ENCODE measurements around the gene ZNF618.

ZNF618 gene

DNA sequence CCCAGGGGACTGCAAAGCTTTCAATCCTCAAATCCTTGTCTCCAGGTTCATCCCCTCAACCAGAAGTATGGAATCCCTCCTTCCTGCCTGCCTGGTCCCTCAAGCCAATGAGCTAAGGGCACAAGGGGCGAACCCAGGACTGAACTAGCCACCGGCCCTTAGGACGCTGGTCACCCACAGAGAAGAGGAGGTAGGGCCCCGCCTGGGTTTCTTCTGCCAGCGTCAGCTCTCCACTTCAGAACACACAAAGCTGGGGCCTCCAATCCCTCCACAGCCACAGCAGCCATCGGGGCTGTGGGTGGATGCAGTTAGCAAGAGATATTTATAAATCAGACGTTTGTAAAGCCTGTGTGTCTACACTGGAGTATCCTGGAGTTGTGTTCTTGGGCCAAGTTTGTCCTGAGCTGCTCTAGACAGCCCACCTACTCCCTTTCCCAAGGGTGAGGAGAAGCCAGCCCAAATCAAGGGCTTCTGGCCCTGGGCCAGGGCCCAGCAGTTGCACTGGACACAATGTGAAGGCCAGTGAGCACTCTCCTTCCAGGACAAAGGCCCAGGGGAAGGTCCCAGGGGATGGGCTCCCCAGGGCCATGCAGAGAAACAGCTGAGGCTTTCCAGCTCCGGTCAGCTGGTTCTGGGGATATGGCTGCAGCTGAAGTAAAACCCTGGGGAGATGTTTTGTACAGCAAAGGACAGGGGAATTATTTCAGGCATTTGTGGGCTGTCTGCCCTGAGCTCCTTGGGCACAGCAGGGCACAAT is 183.1 kb downstream of the ZNF618 start:
- DNase-seq (ENCODE audit: low read depth, low spot score), result no peak

DNA sequence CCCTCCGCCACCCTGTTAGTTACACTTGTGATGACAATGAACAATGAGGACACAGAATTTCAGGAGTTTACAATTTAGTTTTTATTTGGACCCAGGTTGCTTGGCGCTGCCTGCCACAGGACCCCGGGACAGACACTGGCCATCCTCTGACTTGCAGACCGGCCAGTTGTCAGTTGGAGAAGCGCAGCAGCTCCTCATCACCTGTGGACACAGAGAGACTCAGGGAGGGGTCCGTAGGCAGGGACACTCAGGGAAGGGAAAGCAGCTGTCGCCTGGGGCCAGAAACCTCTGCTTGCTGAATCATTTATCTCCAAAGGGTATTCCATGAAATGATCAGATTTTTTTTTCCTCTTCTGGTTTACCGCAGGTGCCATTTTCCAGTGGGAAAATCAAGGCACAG is 184.0 kb downstream of the ZNF618 start:
- no peak for DNase-seq (ENCODE audit: low read depth, low spot score)

DNA sequence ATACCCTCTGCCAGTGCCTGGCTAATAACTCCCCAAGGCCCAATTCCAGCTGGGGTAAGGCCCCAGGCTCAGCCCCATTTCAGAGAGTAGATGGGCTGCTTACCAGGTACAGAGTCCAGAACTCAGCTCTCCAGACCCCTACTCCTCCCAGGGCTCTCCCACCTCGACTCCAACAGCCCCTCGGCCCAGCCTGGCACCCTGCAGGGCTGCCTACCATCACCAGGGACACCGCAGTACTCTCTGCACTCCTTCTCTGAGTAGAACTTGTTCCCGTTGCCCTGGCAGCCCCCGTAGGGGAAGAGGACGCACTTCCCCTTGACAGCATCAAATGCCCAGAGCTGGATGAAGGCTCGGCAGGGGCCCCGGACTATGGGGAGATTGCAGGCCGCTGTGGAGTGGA is 184.6 kb downstream of the ZNF618 start:
- no peak for DNase-seq (ENCODE audit: low read depth, low spot score)

DNA sequence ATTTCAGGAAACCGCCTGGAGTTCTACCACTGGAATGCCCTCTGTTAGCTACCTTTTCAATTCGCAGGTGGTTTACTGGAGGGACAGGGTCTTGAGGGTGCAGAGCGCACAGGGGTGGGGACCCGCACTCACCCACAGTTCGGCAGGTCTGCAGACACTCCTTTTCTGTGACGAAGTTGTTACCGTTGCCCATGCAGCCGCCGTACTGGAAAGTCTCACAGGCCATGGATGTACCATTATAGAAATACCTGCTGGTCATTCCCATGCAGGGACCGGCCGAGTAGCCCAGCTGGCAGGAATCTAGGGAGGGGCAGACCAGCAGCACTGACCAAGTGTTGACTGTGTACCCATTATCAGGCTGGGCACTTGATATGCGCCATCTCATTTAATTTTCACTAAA is 185.2 kb downstream of the ZNF618 start:
- no peak for DNase-seq (ENCODE audit: low read depth, low spot score)

DNA sequence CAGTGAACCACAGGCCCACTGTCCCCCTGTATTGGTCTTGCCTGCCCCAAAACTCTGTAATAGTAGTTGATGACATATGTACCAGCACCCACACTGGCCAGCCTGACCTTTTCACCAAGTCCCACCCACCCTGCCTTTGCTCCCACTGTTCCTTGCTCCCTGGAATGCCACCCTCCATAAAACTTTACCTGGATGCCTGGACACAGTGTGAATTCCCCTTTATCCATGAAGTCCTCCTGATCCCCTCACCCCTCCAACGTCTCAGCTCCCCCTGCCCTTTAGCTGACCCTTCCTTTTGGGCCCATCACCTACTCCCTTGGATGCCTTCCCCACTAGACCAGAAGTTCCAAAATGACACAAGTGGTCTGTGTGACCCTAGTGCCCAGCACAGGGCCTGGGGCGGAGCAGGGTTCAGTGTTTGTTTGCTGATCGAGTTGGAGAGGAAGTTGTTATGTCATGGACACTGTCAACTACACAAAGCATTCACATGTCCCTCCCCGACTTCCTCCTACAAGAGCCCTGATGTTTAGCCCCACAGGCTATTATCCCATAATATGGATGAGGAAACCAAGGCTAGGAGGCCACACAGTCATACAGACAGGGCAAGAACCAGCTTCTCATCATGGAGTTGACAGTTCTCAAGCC is 185.8 kb downstream of the ZNF618 start:
- DNase-seq (ENCODE audit: low read depth, low spot score), result no peak

DNA sequence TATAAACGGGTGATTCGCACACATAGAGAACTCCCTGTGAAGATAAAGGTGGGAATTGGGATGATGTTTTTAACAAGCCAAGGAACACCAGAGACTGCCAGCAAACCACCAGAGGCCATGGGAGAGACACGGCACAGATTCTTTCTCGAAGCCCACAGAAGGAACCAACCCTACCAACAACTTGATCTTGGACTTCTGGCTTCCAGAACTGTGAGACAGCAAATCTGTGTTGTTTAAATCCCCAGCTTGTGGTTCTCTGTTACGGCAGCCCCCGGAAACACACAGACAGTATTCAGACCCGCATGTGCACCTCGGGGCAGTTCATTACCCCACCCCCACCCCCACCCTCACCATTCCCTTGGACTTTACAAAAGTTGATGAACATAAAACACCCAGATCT is 189.2 kb downstream of the ZNF618 start:
- no peak for DNase-seq (ENCODE audit: low read depth, low spot score)

DNA sequence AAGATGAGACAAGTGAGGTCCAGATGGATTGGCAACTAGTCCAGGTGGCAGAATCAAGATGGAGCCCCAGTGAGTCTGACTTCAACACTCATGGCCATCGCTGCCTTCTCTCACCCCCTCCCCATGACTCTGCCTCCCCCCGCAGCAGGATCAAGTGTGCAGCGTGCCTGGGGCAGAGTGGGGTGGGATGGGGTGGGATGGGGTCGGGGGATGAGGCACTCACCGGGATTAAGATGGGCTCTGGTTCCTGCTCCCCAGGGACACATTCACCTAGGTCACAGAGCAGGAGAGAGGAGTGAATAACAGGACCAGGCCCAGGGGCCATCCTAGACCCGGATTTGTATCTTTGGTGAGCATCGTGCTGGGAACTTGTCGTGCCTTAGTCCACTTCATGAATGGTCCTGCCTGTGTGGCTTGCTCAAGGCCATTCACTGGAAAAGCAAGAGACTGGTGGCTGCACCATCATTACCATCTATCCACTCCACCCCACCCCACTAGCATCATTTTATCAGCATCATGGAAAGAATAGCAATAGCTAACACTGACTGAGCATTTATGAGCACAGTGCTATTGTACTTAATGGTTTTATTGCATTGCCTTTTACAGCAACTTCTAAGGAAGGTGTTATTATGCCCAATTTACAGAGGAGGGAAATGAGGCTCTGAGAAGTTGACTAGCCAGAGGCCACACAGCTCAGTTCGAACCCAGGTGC is 193.5 kb downstream of the ZNF618 start:
- no peak for DNase-seq (ENCODE audit: low read depth, low spot score)

DNA sequence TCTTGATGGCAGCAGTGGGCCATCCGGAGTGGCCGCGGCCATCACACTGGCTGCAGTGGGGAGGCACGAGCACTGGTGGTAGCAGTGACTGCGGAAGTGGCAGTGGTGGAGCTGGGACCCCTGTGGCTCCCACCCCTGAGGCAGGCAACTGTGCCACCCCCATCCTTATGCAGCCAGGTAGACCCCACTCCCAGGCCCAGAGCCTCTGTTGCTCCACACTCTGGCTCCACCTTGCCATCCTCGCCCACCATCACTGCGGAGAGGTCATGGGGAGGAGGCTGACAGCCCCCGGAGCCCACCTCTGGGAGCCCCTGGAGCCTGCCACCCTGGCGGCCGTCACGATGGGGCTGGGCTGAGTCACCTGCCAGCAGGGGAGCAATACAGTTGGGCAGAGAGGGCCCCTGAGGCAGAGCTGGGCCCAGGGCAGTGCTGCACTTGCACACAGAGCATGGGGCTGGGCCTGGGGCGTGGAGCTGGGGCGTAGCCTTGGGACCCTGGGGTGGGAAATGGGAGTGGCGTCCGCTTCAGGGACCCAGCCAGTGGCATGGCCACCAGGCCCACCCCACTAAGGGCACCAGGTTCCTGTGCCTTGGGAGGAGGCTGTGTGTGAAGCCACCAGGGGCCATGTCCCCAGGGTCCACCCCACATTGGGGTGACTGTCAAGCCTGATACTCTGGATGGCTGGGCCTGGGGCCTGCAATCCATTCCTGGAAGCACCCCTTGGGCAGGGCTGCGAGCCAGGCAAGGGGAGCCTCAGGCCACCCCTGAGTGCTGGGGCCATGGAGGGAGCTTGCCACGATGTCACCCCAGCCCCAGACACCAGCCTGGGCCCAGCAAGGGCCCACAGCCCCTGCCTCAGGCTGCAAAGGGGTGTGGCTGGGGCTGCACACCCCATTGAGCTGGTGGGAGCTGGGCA is 194.3 kb downstream of the ZNF618 start:
- DNase-seq (ENCODE audit: low read depth, low spot score), result no peak

DNA sequence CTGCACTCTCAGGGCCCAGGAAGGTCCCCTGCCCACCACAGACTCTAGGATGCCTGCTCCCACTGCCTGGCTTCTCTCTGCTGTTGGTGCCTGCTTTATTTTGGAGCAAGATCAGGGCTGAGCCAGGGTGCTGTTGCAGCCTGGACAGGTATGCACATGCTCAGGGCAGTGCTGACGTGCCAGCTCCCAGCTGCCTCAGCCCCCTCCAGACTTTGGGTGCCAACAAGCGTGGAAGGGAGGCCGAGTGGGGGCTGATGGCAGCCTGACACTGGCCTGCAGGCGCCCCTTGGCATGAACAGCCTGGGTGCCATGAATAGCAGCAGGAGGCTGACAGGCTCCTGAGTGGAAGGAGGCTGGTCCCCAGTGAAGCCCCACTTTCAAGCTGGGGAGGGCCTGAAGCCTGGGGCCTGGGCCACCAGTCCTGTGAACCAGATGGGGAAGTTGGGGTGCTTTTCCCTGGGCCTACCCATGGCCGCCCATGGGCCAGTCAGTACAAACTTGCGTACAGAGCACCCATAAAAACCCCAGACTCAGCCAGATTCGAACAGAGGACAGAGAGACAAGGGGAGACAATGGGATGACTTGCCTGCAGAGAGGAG is 195.2 kb downstream of the ZNF618 start:
- DNase-seq (ENCODE audit: low read depth, low spot score), result no peak

DNA sequence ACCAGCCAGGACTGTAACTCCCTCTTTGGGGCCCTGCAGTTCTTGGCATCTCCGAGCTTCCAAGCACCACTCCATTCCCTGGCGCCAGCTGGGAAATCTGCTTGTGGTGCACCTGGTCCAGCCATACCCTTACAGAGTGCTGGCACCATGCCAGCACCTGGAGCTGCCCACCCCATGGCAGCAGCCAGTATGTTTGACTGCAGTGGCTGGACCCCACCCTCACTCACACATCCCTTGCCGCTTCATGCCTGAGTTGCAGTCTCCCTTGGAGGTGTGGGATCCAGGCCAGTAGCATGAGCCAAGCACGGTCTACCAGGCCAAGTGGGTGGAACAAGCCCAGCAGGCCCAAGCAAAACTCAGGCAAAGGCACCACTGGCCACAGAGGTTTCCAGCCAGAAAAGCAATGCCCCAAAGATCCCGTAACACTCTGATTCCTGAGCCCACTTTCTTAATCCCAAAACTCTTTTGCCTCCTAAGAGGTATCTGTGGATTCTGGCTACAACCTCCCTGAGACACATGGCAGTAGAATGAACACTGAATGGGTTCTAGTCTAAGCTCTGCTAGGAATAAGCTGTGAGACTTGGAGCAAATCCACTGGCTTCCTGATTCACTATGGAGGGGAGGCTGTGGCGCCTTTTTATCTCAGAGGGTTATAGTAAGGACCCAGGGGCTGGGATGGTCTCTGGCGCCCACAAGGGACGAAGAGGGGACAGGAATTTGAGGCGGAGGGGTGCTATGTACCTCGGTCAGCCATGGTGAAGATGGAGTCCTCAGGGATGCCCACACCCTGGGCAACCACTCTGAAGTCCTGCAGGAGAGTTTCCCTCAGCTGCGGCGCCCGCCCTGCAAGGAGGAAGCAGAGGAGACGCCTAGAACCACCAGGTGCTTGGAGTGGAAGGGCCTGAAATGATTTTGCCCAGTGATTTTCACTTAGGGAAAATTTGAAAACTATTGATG is 196.4 kb downstream of the ZNF618 start:
- DNase-seq (ENCODE audit: low read depth, low spot score), result no peak

DNA sequence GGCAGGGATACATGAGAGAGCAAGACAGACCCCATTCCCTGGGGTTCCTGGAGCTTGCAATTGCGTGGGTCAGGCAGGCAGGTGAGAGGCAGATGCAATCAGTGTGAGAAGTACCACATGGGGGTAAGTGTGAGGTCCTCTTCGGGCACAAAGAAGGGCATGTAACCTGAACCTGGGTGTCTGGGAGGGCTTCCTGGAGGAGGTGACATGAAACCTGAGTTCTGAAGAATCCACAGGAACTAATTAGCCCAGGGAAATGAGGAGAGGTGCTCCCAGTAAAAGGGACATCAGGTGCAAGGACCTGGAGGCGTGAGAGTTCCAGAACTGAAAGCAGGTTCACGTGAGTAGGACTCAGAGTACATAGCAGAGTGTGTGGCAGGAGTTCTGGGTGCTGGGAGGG is 199.5 kb downstream of the ZNF618 start:
- no peak for DNase-seq (ENCODE audit: low read depth, low spot score)

DNA sequence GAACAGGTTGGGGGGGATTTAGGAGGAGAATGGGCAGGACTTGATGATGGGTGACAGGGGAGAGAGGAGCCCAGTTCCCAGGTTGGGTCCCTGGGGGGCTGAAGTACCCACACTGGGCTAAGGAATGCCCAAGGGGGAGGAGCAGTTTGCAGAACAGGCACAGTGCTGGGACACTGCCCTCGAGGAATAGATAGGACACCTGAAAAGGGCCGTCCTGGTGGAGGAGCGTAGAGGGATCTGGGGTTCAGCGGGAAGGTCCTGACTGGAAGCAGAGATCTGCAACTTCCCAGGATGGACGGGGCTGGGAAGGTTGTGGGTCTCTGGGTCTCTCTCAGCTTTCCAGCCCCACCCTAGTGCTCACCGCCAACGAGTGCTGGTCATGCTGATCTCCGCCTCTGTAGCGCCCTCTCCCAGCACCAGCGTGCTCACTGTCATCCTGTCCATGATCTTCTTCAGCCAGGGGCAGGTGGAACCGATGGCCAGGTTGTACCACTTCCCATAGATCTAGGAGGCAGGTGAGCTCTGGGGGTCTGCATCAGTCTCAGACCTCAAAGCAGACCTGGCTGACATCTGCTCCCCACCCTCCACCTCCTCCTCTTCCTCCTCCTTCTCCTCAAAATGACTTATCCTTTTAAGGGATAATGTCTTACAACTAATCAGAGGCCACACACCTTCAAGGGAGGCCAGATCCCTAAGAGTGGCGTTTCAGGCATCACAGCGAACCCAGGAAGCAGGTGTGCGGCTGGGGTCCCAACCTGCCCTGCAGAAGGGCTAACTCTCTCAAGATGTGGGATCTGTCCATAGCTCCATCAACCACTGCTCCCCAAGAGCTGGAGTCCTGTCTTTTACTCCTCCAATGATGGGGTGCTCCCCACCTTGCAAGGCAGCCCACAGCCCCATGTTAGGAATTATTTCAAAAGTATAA is 200.4 kb downstream of the ZNF618 start:
- DNase-seq (ENCODE audit: low read depth, low spot score), result no peak

DNA sequence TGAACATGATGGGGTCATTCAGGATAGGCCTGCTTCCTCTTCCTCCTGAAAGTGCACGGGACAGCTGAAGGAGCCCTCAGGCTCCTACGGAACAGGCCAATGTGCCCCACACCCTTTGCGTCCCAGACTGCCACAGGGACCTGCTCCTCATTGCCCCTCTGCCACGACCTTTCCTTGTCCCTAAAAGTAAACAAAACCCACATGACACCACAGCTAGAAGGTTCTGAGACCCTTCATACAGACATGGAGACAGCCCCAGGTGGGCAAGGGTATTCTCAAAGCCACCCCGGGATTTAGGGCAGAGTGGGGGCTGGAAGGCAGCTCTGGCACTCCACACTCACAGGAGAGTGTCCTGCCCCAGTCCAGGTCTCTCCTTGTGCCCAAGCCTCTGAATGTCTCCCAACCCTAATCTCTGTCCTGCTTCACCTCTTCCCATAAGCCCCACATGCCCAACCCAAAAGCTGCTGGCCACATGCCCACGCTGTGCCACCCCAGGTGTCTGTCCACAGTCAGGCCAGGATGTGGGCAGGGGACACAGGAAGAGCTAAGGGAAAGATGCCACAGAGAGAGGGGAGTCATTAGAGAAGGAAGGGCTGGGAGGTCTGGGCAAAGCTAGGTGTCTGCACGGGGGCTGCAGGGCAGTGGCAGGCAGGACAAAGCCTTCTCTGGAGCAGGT is 201.2 kb downstream of the ZNF618 start:
- DNase-seq (ENCODE audit: low read depth, low spot score), result no peak

DNA sequence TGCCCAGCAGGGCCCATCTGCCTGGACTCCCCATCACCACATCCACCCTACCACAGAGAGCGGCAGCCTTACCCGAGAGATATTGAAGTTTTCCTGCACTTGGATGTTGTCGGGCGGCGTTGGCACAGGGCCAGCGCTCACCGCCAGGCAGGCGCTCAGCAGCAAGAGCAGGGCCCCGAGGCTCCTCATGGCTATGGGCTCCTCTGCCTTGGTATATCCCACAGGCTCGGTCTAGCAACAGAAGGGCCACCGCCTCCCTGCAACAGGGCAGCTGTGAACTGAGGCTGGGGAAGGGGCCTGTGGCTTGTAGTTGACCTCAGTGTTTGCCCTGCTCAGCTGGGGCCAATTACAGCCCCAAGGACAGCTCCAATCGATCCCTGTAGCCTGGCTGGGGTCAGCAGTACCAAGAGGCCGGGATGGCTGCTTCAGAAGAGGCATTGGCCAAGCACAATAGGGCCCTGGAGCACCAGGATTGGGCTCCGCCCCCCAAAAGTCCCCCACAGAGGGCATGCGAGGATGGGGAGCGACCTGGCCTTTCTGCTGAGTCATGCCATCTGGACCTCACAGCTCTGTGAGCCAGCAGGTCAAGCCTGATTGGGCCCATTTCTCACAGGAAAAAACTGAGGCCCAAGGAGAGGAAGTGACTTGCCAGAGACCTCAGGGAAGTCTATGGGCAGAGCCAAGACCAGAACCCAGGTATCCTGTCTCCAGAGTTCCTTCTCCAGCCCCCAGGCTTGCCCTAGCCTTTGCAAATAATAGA is 202.1 kb downstream of the ZNF618 start, which contains the start of gene AMBP:
AMBP (minus strand) TSS at position 280 of the 760 bp plus-strand sequence; CDS start at position 189, 91 bp downstream.
- DNase-seq (ENCODE audit: low read depth, low spot score), result no peak

DNA sequence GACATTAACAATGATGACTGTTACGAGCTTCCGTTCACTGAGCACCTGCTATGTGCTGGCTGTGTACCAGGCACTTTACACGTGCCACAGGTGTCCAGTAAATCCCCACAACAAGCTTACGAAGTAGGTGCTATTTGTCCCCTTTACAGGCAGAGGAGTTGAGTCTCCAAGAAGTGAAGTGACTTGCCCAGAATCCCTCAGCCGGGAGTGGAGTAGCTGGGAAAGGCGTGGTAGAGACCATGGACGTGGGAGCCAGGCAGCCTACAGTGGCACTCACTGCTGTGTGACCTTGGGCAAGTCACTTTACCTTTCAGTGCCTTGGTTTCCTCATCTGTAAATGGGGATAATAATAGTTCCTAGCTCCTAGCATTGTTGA is 202.7 kb downstream of the ZNF618 start:
- DNase-seq (ENCODE audit: low read depth, low spot score), result no peak

DNA sequence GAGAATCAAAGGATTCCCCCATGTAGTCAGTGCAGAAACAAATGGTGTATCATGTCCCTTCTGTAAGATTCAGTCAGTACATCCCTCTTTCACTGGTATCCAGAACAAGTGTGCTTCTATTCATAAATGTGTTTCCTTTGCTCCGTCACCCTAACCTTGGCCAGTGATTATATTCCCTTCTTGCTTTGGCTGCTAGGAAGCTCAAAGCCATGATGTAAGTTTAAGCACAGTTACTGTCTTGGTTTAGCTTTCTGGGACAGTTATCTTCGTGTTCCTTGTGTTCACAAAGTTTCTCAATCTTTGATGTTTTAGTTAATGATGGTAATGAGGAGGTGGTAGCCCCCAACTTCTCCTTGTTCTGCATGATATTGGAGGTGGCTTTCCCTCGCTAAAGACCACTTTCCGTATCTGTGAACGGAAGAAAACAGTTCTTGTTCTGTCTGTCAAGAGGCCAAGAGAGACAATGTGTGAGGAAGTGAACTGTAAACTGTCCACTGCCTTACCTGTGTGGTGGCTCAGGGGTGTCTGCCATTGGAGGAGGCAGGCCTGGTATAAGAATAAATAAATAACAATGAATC is 204.2 kb downstream of the ZNF618 start:
- no peak for DNase-seq (ENCODE audit: low read depth, low spot score)

DNA sequence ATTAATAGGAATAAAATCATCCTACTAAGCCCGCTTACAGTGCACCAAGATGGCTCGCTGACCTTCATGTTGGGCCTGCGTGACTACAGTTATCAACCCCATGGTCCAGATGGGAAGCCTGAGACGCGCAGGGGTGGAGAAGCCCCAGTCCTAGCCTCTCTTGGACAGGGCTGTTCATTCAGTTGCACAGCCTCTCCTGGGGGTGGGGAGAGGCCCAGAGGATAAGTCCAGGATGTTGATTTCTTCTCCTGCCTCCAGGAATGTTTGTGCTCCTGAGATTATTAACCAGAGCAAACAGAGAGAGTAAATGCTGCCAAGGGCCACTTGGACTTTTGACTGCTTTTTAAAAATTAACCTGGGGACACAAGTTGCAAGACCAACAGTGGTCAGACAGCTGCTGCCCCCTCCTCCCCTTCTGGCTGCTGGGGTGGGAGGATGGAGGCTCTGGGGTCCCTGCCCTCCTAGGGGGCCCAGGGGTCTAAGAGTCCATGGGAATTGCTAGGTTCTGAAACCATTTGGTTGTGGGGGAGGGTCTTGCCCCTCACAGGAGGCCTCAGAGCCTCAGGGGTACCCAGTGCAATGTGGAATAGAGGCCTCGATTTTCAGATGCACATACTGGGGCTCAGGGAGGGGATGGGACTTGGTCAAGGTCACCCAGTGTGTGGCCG is 204.8 kb downstream of the ZNF618 start:
- DNase-seq (ENCODE audit: low read depth, low spot score), result no peak
